Trophoblast cell (in vitro differentiated cells and primary cell): ENCODE results near the gene GRM4.

ENCODE experiments used
- DNase-seq, 2 donors: peaks; one replicate each; pipeline ENCODE4 v3.0.0-alpha.2; 2016
- H2AFZ ChIP-seq: 2 replicates; pipeline ENCODE4 v1.6.1; 2013; ENCODE audit warnings: low read length, moderate library complexity, mild to moderate bottlenecking; ENCODE audit not compliant: insufficient read depth, poor library complexity
- H2AK5ac ChIP-seq: 2 replicates; pipeline ENCODE4 v1.6.1; 2013; ENCODE audit warnings: mild to moderate bottlenecking, low read length
- H2BK120ac ChIP-seq: 2 replicates; pipeline ENCODE4 v1.6.1; 2013; ENCODE audit warnings: low read length, mild to moderate bottlenecking, moderate library complexity; ENCODE audit not compliant: insufficient read depth, poor library complexity
- H2BK12ac ChIP-seq: 2 replicates; pipeline ENCODE4 v1.6.1; 2013; ENCODE audit warnings: mild to moderate bottlenecking, low read length, moderate library complexity
- H2BK5ac ChIP-seq: 2 replicates; pipeline ENCODE4 v1.6.1; 2013; ENCODE audit warnings: low read length, low read depth, moderate library complexity, mild to moderate bottlenecking; ENCODE audit not compliant: poor library complexity
- H3K14ac ChIP-seq: 2 replicates; pipeline ENCODE4 v1.6.1; 2013; ENCODE audit warnings: mild to moderate bottlenecking, low read length
- H3K18ac ChIP-seq: 2 replicates; pipeline ENCODE4 v1.6.1; 2013; ENCODE audit warnings: mild to moderate bottlenecking, low read length
- H3K23ac ChIP-seq: 2 replicates; pipeline ENCODE4 v1.6.1; 2013; ENCODE audit warnings: low read length
- H3K27ac ChIP-seq: 2 replicates; pipeline ENCODE4 v1.5.1; 2013; ENCODE audit warnings: low read depth, mild to moderate bottlenecking, inconsistent platforms, low read length, moderate library complexity
- H3K27me3 ChIP-seq: 2 replicates; pipeline ENCODE4 v1.6.1; 2013; ENCODE audit warnings: inconsistent platforms, mild to moderate bottlenecking, low read length, moderate library complexity; ENCODE audit not compliant: insufficient read depth
- H3K36me3 ChIP-seq, 2 experiments: 1 replicate in 1 of 2; 2 replicates in 1 of 2; pipeline ENCODE4 v1.6.1; 2013; ENCODE audit warnings: low read length in 2 of 2, mild to moderate bottlenecking in 2 of 2, moderate library complexity in 1 of 2; ENCODE audit not compliant: insufficient read depth in 2 of 2, control insufficient read depth in 1 of 2
- H3K4ac ChIP-seq: 2 replicates; pipeline ENCODE4 v1.6.1; 2013; ENCODE audit warnings: low read depth, mild to moderate bottlenecking, low read length, moderate library complexity
- H3K4me1 ChIP-seq, 2 experiments: 1 replicate in 1 of 2; 2 replicates in 1 of 2; pipeline ENCODE4 v1.6.1; 2013; ENCODE audit warnings: low read length in 2 of 2, mild to moderate bottlenecking in 2 of 2, moderate library complexity in 1 of 2; ENCODE audit not compliant: insufficient read depth in 2 of 2, control insufficient read depth in 1 of 2
- H3K4me2 ChIP-seq: 2 replicates; pipeline ENCODE4 v1.6.1; 2013; ENCODE audit warnings: inconsistent platforms, mild to moderate bottlenecking, low read length, moderate library complexity
- H3K4me3 ChIP-seq: 2 replicates; pipeline ENCODE4 v1.5.1; 2013; ENCODE audit warnings: mild to moderate bottlenecking, low read depth, low read length, inconsistent platforms
- H3K79me1 ChIP-seq: one replicate; pipeline ENCODE4 v1.6.1; 2013; ENCODE audit warnings: low read length
- H3K79me2 ChIP-seq: 2 replicates; pipeline ENCODE4 v1.6.1; 2013; ENCODE audit warnings: low read length, mild to moderate bottlenecking; ENCODE audit not compliant: control insufficient read depth, insufficient read depth, poor library complexity
- H3K9ac ChIP-seq: 2 replicates; pipeline ENCODE4 v1.6.1; 2013; ENCODE audit warnings: mild to moderate bottlenecking, low read length
- H3K9me3 ChIP-seq: 2 replicates; pipeline ENCODE4 v1.6.1; 2013; ENCODE audit warnings: low read depth, mild to moderate bottlenecking, control low read depth, inconsistent platforms, low read length; ENCODE audit not compliant: insufficient read depth
- H4K12ac ChIP-seq: 2 replicates; pipeline ENCODE4 v1.6.1; 2013; ENCODE audit warnings: low read depth, mild to moderate bottlenecking, low read length, moderate library complexity
- H4K8ac ChIP-seq: 2 replicates; pipeline ENCODE4 v1.6.1; 2013; ENCODE audit warnings: low read depth, mild to moderate bottlenecking, low read length, moderate library complexity
- H4K91ac ChIP-seq: one replicate; pipeline ENCODE4 v1.6.1; 2013; ENCODE audit warnings: low read depth, mild to moderate bottlenecking, low read length, moderate library complexity
- whole genome bisulfite sequencing: extraction: QIAGEN DNeasy Blood & Tissue Kit; methylation state at CpG from one replicate; pipeline ENCODE4 v1.1.7; 2013; ENCODE audit warnings: missing lambda C conversion rate; ENCODE audit not compliant: insufficient read length, insufficient coverage; ENCODE audit errors: extremely low coverage; 5-methylcytosine and 5-hydroxymethylcytosine counted together

The GRM4 gene

DNA sequence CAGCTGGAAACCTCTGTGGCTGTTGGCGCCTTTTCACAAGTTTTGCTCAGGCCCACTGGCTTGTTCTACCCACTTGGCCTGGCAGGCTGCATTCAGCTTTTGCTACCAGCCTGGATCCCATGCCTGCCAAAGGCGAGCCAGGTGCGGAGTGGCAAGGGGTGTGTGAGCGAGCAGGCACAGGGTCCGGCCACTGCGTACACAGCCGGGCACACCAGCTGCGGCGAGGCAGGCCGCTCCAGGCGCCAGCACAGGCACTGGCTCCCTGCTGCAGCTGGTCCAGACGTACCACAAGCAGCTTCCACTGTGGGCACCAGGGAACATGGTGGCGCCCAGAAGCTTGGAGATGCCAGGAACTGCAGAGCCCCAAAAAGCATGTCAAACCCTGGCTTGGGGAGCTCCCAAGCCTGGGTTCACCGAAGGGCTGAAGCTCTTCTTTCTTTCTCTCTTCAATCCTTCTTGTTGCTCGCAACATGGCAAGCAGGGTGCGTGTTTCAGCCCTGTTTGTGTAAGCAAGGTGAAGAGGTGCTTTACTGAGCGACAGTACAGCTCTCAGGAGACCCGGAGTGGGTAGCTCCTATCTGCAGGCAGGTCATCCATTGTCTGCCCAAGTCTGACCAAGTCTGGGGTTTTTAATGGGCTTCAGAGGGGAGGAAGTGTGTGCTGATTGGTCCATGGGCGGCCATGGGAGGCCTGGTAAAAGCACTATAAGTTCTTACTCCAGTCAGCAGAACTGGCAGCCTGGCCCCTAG lies 32.6 kb upstream of the GRM4 start:
- no peak overlapping the region for H4K8ac ChIP-seq
- H3K27ac ChIP-seq, result no peak overlapping the region
- H3K79me1 ChIP-seq, result peaks cover 1% of the 10 kb centered on the region
- peaks cover 4 to 5% of the 10 kb centered on the region in 2 experiments for H3K4me1 ChIP-seq
- no peak overlapping the region for H2BK5ac ChIP-seq
- no peaks in the 10 kb centered on the region for H3K79me2 ChIP-seq
- H3K27me3 ChIP-seq, result no peaks in the 10 kb centered on the region
- H2AFZ ChIP-seq, result no peak overlapping the region
- H3K9me3 ChIP-seq, result peaks cover 8% of the 10 kb centered on the region
- no peak overlapping the region for H4K91ac ChIP-seq
- H3K23ac ChIP-seq, result no peak overlapping the region
- no peaks in the 10 kb centered on the region for H3K36me3 ChIP-seq
- no peak overlapping the region for H2BK120ac ChIP-seq
- no peak overlapping the region for H4K12ac ChIP-seq
- no CpG with 5 or more reads among the region's 19 CpGs for WGBS
- no peak overlapping the region for H3K4me2 ChIP-seq
- H3K14ac ChIP-seq, result no peak overlapping the region
- H2AK5ac ChIP-seq, result no peak overlapping the region
- H3K4me3 ChIP-seq, result no peak overlapping the region
- H3K4ac ChIP-seq, result no peak overlapping the region
- no peak overlapping the region for H3K18ac ChIP-seq
- DNase-seq, result no peak
- no peak overlapping the region for H2BK12ac ChIP-seq
- H3K9ac ChIP-seq, result no peak overlapping the region

DNA sequence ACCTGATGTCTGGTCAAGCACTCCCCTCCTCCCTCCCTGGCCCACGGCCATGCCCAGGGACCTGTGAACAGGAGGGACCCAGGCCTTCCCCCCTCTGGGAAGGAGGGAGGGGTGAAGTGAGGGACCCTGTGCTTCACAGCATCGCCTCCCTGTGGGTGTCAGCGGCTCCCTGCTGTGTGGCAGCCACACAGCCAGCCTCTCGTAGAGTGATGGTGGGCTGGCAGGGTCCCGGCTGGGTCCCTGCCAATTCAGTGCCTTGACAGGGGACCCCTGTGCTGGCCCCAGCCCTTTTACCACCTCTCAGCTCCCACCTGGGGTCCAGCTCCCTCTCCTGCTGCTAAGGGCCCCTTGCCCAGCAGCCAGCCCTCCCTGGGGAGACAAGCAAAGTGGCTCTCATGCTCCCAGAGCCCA lies 31.3 kb upstream of the GRM4 start:
- no peak overlapping the region for H2AFZ ChIP-seq
- no CpG with 5 or more reads among the region's 5 CpGs for WGBS

GRCh38 chr6:34176261-34177031 lies 30.6 kb upstream of the GRM4 start:
- Histone ChIP-seq H3K79me2 (no peaks in the 10 kb centered on the region), H4K12ac (no peak overlapping the region), H2BK120ac (no peak overlapping the region), H2BK5ac (no peak overlapping the region), H3K4me3 (no peak overlapping the region), H2BK12ac (no peak overlapping the region), H3K27me3 (no peaks in the 10 kb centered on the region), H3K27ac (no peak overlapping the region), H4K8ac (no peak overlapping the region), H3K4ac (no peak overlapping the region), H3K4me1 (peaks cover 4 to 5% of the 10 kb centered on the region in 2 experiments), H2AK5ac (no peak overlapping the region), H3K9ac (no peak overlapping the region), H3K14ac (no peak overlapping the region), H4K91ac (no peak overlapping the region), H3K4me2 (no peak overlapping the region), H3K18ac (no peak overlapping the region), H2AFZ (no peak overlapping the region), H3K23ac (no peak overlapping the region), H3K36me3 (no peaks in the 10 kb centered on the region), H3K9me3 (peaks cover 8% of the 10 kb centered on the region), H3K79me1 (peaks cover 1% of the 10 kb centered on the region)
- no peak for DNase-seq
- no CpG with 5 or more reads among the region's 9 CpGs for WGBS

More for the DNA sequence above, 31.3 kb upstream of the GRM4 start:
- DNase-seq, result no peak
- H2BK5ac ChIP-seq, result no peak overlapping the region
- no peak overlapping the region for H3K4me2 ChIP-seq
- H3K4me1 ChIP-seq, result peaks cover 4 to 5% of the 10 kb centered on the region in 2 experiments
- H4K91ac ChIP-seq, result no peak overlapping the region
- no peak overlapping the region for H3K27ac ChIP-seq
- peaks cover 8% of the 10 kb centered on the region for H3K9me3 ChIP-seq
- no peaks in the 10 kb centered on the region for H3K79me2 ChIP-seq
- no peak overlapping the region for H3K14ac ChIP-seq
- no peak overlapping the region for H3K18ac ChIP-seq
- no peak overlapping the region for H4K8ac ChIP-seq
- no peak overlapping the region for H3K9ac ChIP-seq
- H2BK12ac ChIP-seq, result no peak overlapping the region
- H4K12ac ChIP-seq, result no peak overlapping the region
- no peak overlapping the region for H3K23ac ChIP-seq
- H3K27me3 ChIP-seq, result no peaks in the 10 kb centered on the region
- no peak overlapping the region for H3K4ac ChIP-seq
- H2AK5ac ChIP-seq, result no peak overlapping the region
- H2BK120ac ChIP-seq, result no peak overlapping the region
- H3K79me1 ChIP-seq, result peaks cover 1% of the 10 kb centered on the region
- H3K36me3 ChIP-seq, result no peaks in the 10 kb centered on the region
- H3K4me3 ChIP-seq, result no peak overlapping the region

- Histone ChIP-seq H2BK5ac (no peak overlapping the region), H2BK12ac (no peak overlapping the region), H2BK120ac (no peak overlapping the region), H3K4me1 (peaks cover 0 to 5% of the 10 kb centered on the region in 2 experiments), H4K12ac (no peak overlapping the region), H3K4me2 (no peak overlapping the region), H3K79me1 (peaks cover 1% of the 10 kb centered on the region), H2AFZ (no peak overlapping the region), H4K8ac (no peak overlapping the region), H3K4ac (no peak overlapping the region), H3K36me3 (no peaks in the 10 kb centered on the region), H3K9ac (no peak overlapping the region), H3K9me3 (peaks cover 8% of the 10 kb centered on the region), H3K79me2 (no peaks in the 10 kb centered on the region), H3K27ac (no peak overlapping the region), H3K27me3 (no peaks in the 10 kb centered on the region), H3K14ac (no peak overlapping the region), H4K91ac (no peak overlapping the region), H3K18ac (no peak overlapping the region), H3K23ac (no peak overlapping the region), H3K4me3 (no peak overlapping the region), H2AK5ac (no peak overlapping the region)
- no peak for DNase-seq
- no CpG with 5 or more reads among the region's 3 CpGs for WGBS
These were observed 29.0 kb upstream of the GRM4 start for GRCh38 chr6:34174846-34175399.
